PC-3 (cell line): ENCODE measurements around the gene CUEDC1. TPM values are rescaled to one million over a fixed set of nuclear protein-coding genes. Genes with fewer than 3 reads are reported as not detected.

Experiments used
- ATAC-seq: fragments of 200-7000 bp; cut with Tn5 transposase; 2 replicates; pipeline ENCODE4 v1.9.1; 2020; ENCODE audit warnings: mild to moderate bottlenecking, moderate library complexity
- BruUV-seq: library from RNA; stranded (reverse); fragments of 400-500 nt; replicated peaks from 2 replicates; lab custom pipeline; 2021; lab: Mats Ljungman, UMichigan
- CTCF ChIA-PET: fragments of 300-600 bp; sonication (Branson Sonifier 250); formaldehyde crosslinking; loops from one replicate; lab custom pipeline; 2022; ENCODE audit warnings: antibody characterized with exemption; lab: Charles Lee
- POLR2A ChIA-PET: fragments of 300-600 bp; sonication (Branson Sonifier 250); formaldehyde crosslinking; loops from one replicate; lab custom pipeline; 2022; ENCODE audit warnings: antibody characterized with exemption; ENCODE audit not compliant: unreplicated experiment; lab: Charles Lee
- DNase-seq: peaks from one replicate; pipeline ENCODE4 v3.0.0-alpha.2; 2015
- H2AFZ ChIP-seq: fragments of 300-600 bp; sonication (generic); 2 replicates; pipeline ENCODE4 v1.6.0; 2016; ENCODE audit warnings: antibody characterized with exemption, low read length
- H3F3A ChIP-seq: fragments of 300-600 bp; sonication (generic); one replicate; pipeline ENCODE4 v1.6.0; 2017; ENCODE audit warnings: antibody characterized with exemption, low read length, control low read depth, mild to moderate bottlenecking; ENCODE audit not compliant: unreplicated experiment
- H3K27ac ChIP-seq: fragments of 300-600 bp; sonication (generic); 2 replicates; pipeline ENCODE4 v1.5.1; 2016; ENCODE audit warnings: mild to moderate bottlenecking, low read length
- H3K27me3 ChIP-seq: fragments of 300-600 bp; sonication (generic); 2 replicates; pipeline ENCODE4 v1.6.1; 2016; ENCODE audit warnings: low read length, mixed read lengths
- H3K36me3 ChIP-seq: fragments of 300-600 bp; sonication (generic); 2 replicates; pipeline ENCODE4 v1.6.1; 2016; ENCODE audit warnings: low read depth, mixed run types, low read length, mixed read lengths
- H3K4me1 ChIP-seq: fragments of 300-600 bp; sonication (generic); 2 replicates; pipeline ENCODE4 v1.5.1; 2016; ENCODE audit warnings: low read length; ENCODE audit not compliant: insufficient read depth
- H3K4me2 ChIP-seq: fragments of 300-600 bp; sonication (generic); 2 replicates; pipeline ENCODE4 v1.6.0; 2016; ENCODE audit warnings: low read length
- H3K4me3 ChIP-seq: fragments of 300-600 bp; sonication (generic); 2 replicates; pipeline ENCODE4 v1.5.1; 2016; ENCODE audit warnings: mild to moderate bottlenecking, low read length, mixed read lengths
- H3K79me2 ChIP-seq: fragments of 300-600 bp; sonication (generic); 2 replicates; pipeline ENCODE4 v1.6.1; 2017; ENCODE audit warnings: low read length, mixed read lengths
- H3K9ac ChIP-seq: fragments of 300-600 bp; sonication (generic); 2 replicates; pipeline ENCODE4 v1.6.0; 2016; ENCODE audit warnings: mild to moderate bottlenecking, low read length
- H3K9me2 ChIP-seq: fragments of 300-600 bp; sonication (generic); replicated peaks from 2 replicates; pipeline ENCODE4 v1.6.1; 2016; ENCODE audit warnings: mixed run types, low read length, mixed read lengths
- H3K9me3 ChIP-seq: fragments of 300-600 bp; sonication (generic); 2 replicates; pipeline ENCODE4 v1.6.1; 2016; ENCODE audit warnings: low read length, mixed read lengths
- H4K20me1 ChIP-seq: fragments of 300-600 bp; sonication (generic); 2 replicates; pipeline ENCODE4 v1.6.1; 2016; ENCODE audit warnings: low read length, mixed read lengths
- EZH2 ChIP-seq: fragments of 300-600 bp; sonication (generic); IDR thresholded peaks from one replicate; pipeline ENCODE4 v1.6.1; 2017; ENCODE audit warnings: antibody characterized with exemption, mild to moderate bottlenecking, low read length; ENCODE audit not compliant: unreplicated experiment
- EZH2phosphoT487 ChIP-seq: fragments of 300-600 bp; sonication (generic); IDR thresholded peaks from 2 replicates; pipeline ENCODE4 v1.6.1; 2018; ENCODE audit warnings: mild to moderate bottlenecking, antibody characterized with exemption, low read length, borderline replicate concordance
- intact Hi-C: fragments of 100-400 bp; cut with micrococcal nuclease; formaldehyde crosslinking; loops from 2 replicates; pipeline ENCODE4 v1.9.0; 2023
- total RNA-seq: library from RNA; depleted of rRNA; stranded (reverse); fragments of >200 nt; gene quantifications from 2 replicates; pipeline ENCODE4 v1.2.3, GENCODE V29; 2014
- TF ChIP-seq, protein P1 (sequence below): fragments of 300-600 bp; sonication (generic); conservative IDR thresholded peaks from 2 replicates; pipeline ENCODE4 v1.5.1; 2017; ENCODE audit warnings: antibody characterized with exemption, low read depth, mild to moderate bottlenecking, low read length

Gene CUEDC1
- total RNA-seq, 1 experiment from 2014 or later, result 31.6 TPM

DNA sequence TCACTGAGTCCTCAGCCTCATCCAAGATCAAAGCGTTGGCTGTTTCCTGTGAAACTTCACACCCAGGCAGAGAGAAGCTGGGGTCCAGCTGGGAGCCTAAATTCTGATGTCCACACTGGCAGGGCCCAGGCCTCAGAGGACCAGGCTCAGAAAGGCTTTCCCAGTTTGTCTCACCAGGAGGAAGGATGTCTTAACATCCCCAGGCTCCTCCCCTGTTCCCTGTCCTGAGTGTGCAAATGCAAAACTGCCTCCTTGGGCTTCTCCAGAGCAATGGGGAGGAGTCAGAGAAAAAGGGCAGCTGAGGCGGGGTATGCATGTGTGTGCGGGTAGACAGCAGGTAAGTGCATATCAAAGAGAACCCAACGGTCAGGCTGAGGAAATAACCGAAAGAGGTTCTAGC lies 45.7 kb downstream of the CUEDC1 start:
- no peak overlapping the region for H3K9ac ChIP-seq
- H3K27me3 ChIP-seq, result no peaks in the 10 kb centered on the region
- no peak overlapping the region for H3K4me3 ChIP-seq
- H3K9me2 ChIP-seq, result no peaks in the 10 kb centered on the region
- no peaks in the 10 kb centered on the region for H3K36me3 ChIP-seq
- DNase-seq (no peak), ATAC-seq (no peak)
- H3K79me2 ChIP-seq, result peaks cover 42% of the 10 kb centered on the region
- CTCF ChIA-PET, result no interaction called here
- peaks cover 22% of the 10 kb centered on the region for H3K4me1 ChIP-seq
- H3K27ac ChIP-seq, result no peak overlapping the region
- POLR2A ChIA-PET, result no interaction called here
- H3K9me3 ChIP-seq, result no peaks in the 10 kb centered on the region
- no peak overlapping the region for H2AFZ ChIP-seq
- TF ChIP-seq EZH2phosphoT487, result no peak
- TF ChIP-seq, protein P1, sequence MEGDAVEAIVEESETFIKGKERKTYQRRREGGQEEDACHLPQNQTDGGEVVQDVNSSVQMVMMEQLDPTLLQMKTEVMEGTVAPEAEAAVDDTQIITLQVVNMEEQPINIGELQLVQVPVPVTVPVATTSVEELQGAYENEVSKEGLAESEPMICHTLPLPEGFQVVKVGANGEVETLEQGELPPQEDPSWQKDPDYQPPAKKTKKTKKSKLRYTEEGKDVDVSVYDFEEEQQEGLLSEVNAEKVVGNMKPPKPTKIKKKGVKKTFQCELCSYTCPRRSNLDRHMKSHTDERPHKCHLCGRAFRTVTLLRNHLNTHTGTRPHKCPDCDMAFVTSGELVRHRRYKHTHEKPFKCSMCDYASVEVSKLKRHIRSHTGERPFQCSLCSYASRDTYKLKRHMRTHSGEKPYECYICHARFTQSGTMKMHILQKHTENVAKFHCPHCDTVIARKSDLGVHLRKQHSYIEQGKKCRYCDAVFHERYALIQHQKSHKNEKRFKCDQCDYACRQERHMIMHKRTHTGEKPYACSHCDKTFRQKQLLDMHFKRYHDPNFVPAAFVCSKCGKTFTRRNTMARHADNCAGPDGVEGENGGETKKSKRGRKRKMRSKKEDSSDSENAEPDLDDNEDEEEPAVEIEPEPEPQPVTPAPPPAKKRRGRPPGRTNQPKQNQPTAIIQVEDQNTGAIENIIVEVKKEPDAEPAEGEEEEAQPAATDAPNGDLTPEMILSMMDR, result no peak
- intact Hi-C loops, result no loop called here
- H3F3A ChIP-seq, result no peaks in the 10 kb centered on the region
- H4K20me1 ChIP-seq, result no peaks in the 10 kb centered on the region
- no TSS peak for BruUV-seq
- H3K4me2 ChIP-seq, result no peak overlapping the region

DNA sequence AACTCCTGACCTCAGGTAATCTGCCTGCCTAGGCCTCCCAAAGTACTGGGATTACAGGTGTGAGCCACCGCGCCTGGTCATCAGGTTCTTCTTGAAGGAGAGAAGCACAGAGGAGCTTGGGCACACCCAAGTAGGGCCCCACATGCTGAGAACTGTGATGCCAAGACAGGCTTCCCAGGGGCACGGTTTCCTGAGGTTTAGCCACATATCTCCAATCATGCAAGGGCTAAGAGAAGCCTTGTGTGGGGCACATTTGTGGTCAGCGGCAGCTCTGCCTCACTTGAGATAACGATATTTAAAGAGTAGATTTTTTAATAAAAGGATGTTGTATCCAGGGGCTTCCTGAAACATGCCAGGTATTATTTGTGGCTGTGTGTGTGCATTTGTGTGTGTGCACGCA lies 46.9 kb downstream of the CUEDC1 start:
- POLR2A ChIA-PET, result no interaction called here
- peaks cover 35% of the 10 kb centered on the region for H3K4me1 ChIP-seq
- CTCF ChIA-PET, result interaction anchor here (0.6 kb wide), 1 partner anchor 205 kb away, joined by 3 read pairs; no protein-coding TSS in a partner anchor
- ATAC-seq (no peak), DNase-seq (no peak)
- no peak overlapping the region for H3K9ac ChIP-seq
- TF ChIP-seq EZH2phosphoT487 (no peak), EZH2 (no peak)
- TF ChIP-seq, protein P1, result no peak
- no peaks in the 10 kb centered on the region for H3K27me3 ChIP-seq
- no peak overlapping the region for H3K27ac ChIP-seq
- no peaks in the 10 kb centered on the region for H3F3A ChIP-seq
- no peaks in the 10 kb centered on the region for H3K9me2 ChIP-seq
- no peak overlapping the region for H2AFZ ChIP-seq
- H4K20me1 ChIP-seq, result no peaks in the 10 kb centered on the region
- no TSS peak for BruUV-seq
- H3K4me2 ChIP-seq, result no peak overlapping the region
- H3K9me3 ChIP-seq, result no peaks in the 10 kb centered on the region
- intact Hi-C loops, result no loop called here
- H3K36me3 ChIP-seq, result no peaks in the 10 kb centered on the region
- no peak overlapping the region for H3K4me3 ChIP-seq
- peaks cover 37% of the 10 kb centered on the region for H3K79me2 ChIP-seq

DNA sequence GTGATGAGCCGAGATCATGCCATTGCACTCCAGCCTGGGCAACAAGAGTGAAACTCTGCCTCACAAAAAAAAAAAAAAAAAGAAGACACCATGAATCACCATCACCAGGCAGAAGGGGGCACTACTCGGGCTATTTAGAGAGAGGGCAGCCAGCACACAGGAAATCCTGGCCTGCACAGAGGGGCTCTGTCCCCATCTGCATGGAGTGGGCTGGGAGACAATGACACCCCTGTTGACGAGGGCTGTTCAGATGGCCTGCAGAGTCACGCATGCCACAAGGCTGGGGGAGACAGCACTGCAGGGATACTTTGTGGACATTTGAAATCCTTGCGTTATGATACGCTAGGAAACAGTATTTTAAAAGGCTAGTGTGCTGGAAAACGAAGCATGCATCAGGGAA lies 48.3 kb downstream of the CUEDC1 start:
- no peak for TF ChIP-seq EZH2phosphoT487
- TF ChIP-seq, protein P1, result peak; percentile 49
- POLR2A ChIA-PET, result no interaction called here

More for the DNA sequence above, 48.3 kb downstream of the CUEDC1 start:
- H3K4me3 ChIP-seq, result no peak overlapping the region
- H3K9ac ChIP-seq, result no peak overlapping the region
- CTCF ChIA-PET, result no interaction called here
- no peak overlapping the region for H3K27ac ChIP-seq
- no peaks in the 10 kb centered on the region for H3K9me3 ChIP-seq
- H3K79me2 ChIP-seq, result peaks cover 42% of the 10 kb centered on the region
- DNase-seq (no peak), ATAC-seq (no peak)
- intact Hi-C loops, result no loop called here
- no peaks in the 10 kb centered on the region for H4K20me1 ChIP-seq
- no peaks in the 10 kb centered on the region for H3K36me3 ChIP-seq
- peaks cover 39% of the 10 kb centered on the region for H3K4me1 ChIP-seq
- H3K9me2 ChIP-seq, result no peaks in the 10 kb centered on the region
- peaks cover 7% of the 10 kb centered on the region for H3F3A ChIP-seq
- H3K27me3 ChIP-seq, result no peaks in the 10 kb centered on the region
- BruUV-seq, result no TSS peak
- H3K4me2 ChIP-seq, result no peak overlapping the region
- H2AFZ ChIP-seq, result no peak overlapping the region
